Cerebellar cortex (tissue), 1 donor: ENCODE measurements around the gene C12orf60.

Experiments
- DNase-seq: peaks from one replicate; pipeline ENCODE4 v3.0.0-alpha.2; 2015; ENCODE audit warnings: low spot score

Gene C12orf60

DNA sequence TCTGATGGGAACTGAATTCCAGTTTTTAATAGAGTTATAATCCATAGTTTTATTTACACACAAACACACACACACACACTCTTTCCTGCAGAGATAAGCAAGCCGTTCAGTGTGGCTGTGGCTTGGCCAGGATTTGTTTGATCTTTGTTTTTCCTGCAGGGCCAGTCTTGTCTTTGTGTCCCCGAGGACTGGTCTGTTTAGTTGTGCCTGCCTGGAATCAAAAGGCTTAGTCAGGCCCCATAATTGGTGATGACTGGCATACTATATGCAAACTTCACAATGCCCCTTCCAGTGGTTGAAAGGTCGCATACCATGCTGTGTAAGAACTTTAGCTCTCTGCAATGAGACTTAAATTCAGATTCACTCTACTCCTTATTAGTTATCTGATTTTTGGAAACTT is 26.2 kb upstream of the C12orf60 start:
- no peak for DNase-seq

DNA sequence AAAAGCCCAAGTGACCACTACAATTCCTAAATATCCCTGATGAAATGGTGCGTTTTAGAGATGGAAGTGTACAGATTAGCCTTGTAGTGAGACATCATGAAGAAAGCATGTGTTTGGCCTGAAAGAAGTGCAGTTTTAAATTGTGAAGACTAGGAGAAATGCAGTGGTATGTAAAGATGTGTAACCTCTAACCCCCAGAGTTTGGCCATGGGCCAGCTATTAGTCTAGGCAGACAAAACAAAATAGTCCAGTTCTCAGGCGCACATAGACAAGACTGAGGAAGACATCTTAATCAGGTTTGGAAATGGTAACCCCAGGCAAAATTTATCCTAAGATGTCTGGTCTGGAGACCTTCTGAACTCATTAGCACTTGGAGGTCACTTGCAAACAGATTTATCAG is 23.6 kb upstream of the C12orf60 start:
- no peak for DNase-seq

DNA sequence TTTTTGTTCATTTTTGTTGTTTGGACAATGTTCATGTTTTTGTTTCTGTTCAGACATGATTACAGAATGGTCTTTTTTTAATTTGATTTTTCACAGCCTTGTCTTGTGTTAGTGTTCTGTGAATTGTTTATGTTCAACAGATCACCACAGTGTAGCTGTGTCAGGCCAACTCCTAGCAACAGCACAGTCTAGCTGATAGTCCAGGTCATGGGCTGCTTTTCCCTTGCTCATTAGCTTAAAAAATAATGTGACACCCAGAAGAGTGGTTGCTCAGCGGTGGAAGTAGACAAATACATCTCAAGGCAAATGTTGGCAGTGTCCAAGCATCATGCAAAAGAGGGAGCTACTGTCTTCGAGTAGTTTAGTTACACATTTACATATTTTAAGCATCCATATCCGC is 22.6 kb upstream of the C12orf60 start:
- DNase-seq = no peak

DNA sequence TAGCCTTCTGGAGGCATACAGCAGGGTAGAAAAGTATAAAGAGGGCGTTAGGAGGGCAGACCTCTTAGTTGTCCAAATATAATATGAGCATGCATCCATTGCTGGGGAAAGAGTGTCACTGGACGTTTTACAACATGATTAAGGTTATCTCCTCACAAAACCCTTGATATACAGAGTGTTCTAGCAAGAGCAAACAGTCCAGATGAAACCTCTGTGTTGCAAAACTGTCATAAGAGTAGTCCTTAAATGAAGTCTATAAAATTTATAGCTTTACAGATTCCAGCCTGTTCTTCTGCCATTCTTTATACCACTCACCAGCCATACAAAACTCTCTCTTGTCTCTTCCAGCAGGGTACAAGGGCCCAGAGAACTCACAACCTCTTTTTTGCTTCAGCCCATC is 21.9 kb upstream of the C12orf60 start:
- DNase-seq = no peak

DNA sequence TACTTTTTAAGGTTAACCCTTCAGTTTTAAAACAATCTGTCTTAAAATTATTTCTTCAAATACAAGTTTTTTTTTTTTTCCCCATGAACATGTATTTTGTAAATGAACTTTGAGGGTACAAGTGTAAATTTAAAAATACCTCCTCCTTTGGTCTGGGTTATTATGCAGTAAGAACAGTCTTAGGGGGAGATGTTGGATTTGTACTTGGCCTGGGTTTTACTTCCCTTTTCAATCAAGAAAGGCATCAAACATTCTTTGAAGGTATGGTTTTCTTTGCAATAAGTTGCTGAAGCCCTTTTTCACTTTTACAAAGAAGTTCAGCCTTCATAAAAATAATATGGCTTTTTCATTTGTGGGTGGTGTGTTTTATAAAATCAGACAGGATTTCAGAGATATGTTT is 20.7 kb upstream of the C12orf60 start:
- no peak for DNase-seq

DNA sequence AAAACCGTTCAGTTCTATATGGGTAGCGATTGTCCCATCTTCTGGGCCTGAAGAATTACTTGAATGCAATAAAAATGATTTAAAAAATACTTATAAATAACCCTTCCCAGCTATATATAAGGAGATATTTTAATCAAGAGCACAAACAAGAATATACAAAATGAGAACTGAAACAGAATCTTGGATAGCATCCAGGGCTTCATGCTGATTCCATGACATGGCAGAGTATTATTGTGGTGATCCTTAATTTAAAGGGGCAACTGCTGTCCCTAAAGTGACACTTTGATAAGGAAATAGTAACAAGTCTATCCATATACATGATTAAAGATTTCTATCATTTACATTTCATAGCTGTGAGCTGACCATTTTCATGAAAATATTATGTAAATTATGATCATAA is 19.0 kb upstream of the C12orf60 start:
- no peak for DNase-seq

DNA sequence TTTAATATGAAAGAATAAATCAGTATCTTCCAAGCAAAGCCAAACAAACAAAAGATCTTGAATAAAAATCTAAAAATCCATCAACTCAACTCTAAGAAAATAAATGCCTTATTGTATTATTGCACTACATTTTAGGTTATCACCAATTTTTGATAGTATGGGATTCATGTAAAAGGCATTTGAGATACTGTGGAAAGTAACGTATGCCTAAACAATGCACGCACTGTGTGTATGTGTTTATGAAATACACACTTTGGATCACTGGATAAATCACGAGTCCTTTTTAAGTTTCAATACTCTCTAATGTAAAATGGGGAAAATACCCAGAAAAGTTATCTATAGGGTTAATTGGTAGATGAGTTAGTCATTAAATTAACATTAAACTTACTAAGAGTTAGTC is 17.9 kb upstream of the C12orf60 start:
- DNase-seq = no peak

DNA sequence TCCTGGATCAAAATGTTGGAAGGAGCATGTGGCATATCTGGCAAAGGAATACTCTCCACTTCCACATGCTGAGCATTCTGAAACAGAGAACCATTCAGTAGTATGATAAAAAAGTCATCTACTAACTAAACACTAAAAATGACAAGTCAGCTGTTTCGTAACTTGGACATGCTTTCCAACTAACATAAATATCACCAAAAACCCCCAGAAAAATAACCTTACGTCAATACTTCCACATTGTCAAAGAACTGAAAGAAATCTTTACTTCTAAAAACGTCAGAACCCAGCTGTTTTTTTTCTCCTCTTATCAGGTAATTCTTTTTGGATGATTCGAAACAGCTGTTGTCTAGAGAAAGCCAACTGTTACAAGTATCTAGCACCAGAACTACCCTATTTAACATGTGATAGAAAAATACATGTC is 8.4 kb upstream of the C12orf60 start:
- no peak for DNase-seq

DNA sequence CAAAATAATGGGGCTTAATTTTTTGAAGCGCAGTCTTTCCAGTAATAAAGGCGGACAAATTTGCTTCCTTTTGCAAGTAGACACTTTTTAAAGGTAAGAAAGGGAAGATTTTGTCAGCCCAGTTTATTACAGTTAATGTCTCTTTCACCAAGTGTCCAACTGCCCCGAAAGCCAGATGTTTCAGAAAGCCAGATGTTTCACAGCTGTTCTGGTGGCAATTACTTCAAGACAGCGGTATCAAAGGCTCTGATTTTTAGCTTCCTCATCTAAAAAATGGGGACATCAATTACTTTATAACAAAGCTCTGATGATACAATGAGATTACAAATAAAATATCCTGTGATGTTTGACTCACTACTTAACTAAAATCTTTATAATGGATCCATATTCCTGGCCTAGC is 1.2 kb upstream of the C12orf60 start:
- no peak for DNase-seq

DNA sequence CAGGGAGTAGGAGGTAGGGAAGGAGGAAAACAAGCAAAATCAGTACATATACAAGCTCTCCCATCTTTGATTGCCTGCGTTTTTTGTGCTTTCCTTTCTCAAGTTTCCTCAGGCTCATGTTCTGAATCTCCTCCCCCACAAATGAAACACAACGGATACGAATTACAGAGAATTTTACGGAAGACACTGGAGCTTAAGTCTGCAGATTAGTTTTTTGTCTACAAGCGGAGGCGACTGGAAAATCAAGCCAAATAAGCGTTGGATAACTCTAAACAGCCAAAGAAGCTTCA is 804 bp upstream of the C12orf60 start:
- DNase-seq = no peak

DNA sequence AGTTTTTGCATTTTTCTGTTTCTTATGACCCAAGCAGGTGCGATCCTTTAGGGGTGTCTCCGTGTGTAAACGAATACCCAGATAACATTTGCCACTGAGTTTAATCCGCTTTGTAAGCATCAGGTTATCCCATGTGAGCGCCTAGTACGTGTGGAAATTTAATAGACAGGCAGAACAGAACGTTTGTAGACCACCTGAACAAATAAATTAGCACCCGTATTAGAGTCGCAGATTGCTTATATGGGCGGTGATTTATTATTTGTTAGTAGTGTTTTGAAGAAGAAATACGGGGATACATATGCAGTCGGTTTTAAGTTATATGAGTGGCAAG is 325 bp downstream of the C12orf60 start:
- no peak for DNase-seq

DNA sequence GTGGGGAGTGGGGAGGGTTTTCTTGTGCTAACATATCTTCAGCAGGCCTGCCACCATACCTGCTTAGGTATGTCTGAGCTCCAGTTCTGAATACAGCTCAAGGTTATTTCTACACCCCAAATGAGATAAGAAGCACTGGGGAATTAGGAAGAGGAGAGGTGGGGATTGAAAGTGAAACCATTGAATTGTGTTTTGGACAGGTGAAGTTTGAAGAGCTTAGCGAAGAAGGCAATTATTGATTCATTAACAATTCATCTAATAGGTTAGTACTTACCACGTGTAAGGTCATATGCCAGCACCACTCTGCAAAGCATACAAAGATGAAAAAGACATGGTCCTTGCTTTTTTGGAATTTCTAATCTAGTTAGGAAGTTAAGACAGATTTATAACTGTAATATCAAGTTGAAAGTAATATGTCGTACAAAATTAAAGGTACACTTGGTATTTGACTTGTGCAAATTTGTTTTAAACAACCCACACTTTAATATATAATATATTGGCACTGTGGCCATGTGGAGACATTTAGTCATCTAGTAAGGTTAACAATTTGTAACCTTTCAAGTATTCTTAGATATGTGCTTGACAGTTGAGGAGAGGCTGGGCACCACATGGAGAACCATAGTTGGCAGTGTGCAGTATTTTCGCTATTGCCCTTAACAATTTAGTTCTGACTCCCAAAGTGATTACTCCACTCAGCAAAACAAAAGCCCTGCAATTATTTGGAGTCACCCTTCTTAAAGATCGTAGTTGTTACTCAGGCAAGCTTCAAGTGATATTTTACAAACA is 6.9 kb downstream of the C12orf60 start:
- no peak for DNase-seq

DNA sequence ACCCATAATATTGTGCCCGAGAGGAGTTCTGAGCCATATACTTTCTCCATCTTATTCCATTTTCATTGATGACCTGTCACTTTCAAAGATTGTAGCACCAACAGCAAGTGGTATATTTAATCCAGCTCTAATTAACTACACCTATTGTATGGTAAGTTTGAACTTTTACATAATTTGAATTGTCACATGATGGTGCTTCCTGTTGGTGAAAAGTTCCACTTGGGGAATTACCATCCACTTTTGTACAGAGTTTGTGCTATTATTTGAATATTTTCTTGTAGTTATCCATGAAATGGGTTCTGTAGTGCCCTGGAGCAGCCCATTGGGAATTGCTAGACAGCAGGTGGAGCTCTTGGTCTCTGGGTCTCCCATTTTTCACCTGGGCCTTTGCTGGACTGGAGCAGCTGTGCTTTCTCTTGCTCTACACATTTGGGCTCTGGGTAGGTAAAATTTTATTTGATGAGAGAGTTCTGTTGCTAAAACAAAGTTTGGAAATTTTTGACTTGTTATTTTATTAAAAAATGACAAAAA is 7.5 kb downstream of the C12orf60 start:
- DNase-seq = peak; percentile 22

DNA sequence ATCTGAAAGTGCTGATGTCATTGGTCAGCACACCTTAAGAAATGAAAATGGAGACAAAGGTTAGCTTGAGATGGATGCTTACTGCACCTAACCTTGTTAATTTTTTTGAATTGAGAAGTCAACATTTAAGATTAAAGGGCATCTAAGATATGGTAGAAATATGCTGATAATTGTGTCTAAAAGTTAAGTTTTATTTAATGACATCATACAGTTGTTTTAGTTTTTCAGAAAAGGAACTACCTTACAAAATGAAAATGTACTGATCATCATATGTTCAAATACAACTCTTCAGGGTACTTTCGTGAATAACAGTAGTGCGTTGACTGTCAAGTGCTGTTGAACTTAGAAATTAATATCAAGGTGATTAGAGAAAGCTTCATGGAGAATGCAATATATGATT is 8.0 kb downstream of the C12orf60 start:
- DNase-seq = no peak

DNA sequence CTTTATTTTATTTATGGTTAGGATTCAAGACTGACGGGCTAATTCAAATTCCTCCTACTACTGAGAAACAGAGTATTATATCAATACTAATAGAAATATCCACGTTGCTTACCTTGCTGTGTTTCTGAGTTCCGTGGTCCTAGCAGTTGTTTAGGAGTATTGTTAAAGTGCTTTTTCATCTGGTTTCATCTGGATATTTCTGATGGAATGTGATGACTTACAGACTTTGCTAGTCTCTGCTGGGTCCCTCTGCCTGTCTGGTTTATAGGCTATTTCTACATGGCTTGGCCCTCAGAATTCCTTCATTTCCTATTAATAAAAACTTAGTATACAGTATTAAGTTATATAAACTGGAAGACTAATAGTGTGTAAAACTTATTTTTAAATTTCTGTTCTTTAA is 10.5 kb downstream of the C12orf60 start, which contains the start of gene SMCO3:
Gene SMCO3 (minus strand): TSS at position 169 of the 400 bp plus-strand sequence. CDS start 7,502 bp downstream, outside the sequence.
- DNase-seq = no peak

DNA sequence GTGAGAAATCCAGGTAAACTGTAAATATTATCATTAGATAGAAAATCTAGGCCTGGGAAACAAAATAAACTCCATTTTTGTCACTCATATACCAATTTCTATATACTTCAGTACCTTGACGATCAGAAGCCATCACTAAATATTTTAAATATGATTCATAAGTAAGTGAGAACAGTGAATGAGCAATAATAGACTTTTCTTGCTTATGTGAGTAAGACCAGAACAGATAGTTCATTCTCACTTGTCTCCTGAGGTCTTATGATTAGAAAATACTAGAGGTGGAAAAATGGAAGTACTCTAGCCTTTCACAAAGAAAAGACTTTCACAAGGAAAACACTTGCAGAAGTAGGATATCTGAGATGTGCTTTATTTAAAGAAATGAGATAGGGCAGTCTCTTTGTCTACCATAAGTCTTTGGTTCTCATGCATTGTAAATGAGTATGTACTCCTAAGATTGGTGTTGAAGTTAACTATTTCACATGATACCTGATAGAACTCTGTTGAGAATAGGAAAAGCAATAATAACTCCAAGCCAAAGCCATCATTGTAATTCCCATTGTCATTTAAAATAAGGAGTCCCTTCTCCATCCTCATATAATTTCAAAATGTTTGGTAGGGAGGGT is 20.7 kb downstream of the C12orf60 start:
- DNase-seq = no peak

DNA sequence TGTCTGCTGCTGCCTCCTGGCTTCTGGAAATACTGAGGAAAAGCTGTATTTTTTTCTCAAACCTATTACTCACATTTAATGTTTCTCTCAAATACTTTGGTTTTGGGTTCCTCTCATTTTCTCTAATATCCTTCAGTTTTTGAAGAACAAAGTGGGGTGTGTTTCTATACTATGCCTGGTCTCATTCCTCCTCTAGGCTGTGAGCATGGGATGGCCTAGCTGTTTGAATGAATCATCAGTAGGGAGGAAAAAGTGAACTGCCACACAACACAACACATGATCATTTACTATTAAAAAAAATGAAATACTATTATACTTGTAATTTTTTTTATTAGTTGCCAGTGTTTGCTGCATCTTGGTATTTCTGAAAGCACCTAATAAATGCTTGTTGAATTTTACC is 21.8 kb downstream of the C12orf60 start:
- DNase-seq = no peak

DNA sequence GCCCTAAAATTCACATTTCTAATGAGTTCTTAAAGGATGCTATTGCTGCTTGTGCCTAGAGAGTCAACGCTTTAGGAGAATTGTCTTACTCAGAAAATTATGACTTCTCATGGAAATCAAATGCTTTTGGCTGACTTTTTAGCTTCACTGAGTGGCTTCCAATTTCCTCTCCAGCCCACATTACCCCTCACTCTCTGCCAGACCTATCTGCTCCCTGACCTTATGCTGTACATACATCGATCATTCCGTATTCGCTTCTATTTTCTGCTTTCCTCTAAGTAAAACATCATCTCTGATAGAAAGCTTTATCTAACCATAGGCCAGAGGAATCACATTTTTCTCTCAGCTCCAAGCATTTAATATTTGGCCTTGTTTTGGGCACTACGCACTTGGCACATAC is 23.0 kb downstream of the C12orf60 start:
- DNase-seq = no peak

DNA sequence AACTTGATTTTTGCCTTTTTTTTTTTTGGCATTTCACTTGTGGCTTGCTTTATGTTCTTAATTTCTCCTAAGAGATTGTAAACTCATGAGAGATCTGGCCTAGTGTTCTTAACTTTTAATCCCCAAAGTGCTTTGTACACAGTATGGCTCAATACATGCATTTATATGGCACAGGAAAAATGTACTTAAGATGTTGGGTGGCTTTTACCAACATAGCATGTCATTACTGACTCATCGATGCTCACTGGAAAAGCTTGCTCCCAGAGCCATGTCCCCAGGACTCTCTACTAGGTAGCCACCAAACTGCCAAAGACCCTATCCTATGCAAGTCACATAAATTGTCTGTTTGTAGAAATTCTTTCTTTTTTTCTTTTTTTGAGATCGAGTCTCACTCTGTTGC is 23.6 kb downstream of the C12orf60 start:
- DNase-seq = no peak

DNA sequence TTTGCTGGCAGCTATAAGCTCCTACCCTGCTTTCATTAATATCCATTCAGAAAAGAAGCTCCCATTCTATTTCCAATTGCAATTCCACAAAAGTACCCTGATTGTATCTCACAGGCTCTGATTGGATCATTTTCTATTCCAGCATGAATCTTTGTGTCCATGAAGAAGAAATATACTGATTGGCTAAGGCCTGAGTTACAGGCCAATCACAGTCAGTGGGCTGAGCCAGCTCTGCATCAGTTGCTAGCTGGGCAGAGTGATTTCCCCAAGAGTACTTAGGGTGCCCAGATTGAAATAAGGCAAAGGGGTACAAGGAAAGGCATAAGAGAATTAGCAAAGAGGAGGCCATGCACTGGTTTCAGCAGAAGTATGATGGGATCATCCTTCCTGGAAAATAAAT is 25.4 kb downstream of the C12orf60 start:
- no peak for DNase-seq

DNA sequence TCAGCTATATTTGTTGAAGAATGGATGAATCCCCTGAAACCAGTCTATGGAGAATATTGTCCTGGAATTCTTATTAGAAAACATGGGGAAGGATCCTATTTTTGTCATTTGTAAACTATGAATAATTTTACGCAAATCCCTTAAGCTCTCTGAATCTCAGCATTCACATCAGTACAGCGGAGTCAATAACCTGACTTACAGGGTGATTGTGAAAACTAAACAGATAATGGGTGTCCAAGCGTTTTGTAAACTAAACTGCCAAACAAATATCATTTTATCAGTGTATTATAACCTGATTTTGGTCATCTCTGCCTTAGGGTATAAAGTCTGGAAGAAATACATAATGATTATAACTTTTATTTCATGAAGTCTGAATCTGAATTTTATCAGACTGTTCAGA is 29.9 kb downstream of the C12orf60 start:
- DNase-seq = no peak

DNA sequence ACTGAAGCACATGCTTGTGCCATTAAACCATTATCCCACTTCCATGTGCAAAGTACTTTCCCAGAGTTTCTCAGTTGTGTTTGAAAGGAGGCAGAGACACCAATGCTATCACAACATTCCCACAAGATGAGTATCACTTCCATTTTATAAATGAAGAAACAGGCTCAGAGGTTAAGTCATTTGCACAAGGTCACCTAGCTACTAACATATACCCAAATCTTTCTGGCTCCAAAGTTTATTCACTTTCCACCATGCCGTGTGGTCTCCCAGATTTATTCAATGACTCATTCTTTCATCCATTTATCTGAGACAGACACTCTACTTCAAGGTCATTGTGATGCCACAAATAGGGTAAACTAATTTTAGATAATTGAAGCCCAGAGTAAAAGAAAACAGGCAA is 30.5 kb downstream of the C12orf60 start:
- no peak for DNase-seq

DNA sequence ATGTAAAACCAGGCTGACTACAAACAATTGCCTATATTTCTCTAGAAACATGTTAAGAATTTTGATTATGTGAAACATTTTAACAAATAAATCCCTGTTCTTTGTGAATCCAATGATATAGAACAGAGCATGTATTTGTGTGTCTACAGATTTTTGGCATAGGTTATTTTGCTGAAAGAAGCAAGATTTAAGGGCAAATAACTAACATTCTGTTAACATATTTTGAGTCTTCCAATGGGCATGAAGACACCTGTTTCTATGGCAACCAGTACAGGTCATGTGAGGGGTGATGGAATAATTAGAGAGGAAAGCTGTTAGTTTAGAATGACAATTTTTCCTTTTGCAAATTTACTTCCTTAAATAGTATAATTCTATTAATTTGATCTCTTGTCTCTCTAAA is 31.0 kb downstream of the C12orf60 start:
- no peak for DNase-seq
